HTR-8/SVneo (cell line): Measurements from ENCODE around the gene EMILIN2.
"Not testable (repeated sequence)": the region's sequence is repeated elsewhere in the genome, so short reads cannot be mapped to it uniquely, and the experiment has no call there.

Experiments
- DNase-seq: peaks from one replicate; pipeline ENCODE4 v3.0.0; 2011; ENCODE audit warnings: low spot score, mixed read lengths; ENCODE audit not compliant: insufficient read length
- FAIRE-seq: peaks from 2 replicates; lab custom pipeline; 2011; peaks lifted over from hg19 to GRCh38; lab: Jason Lieb, UNC

EMILIN2 gene

DNA sequence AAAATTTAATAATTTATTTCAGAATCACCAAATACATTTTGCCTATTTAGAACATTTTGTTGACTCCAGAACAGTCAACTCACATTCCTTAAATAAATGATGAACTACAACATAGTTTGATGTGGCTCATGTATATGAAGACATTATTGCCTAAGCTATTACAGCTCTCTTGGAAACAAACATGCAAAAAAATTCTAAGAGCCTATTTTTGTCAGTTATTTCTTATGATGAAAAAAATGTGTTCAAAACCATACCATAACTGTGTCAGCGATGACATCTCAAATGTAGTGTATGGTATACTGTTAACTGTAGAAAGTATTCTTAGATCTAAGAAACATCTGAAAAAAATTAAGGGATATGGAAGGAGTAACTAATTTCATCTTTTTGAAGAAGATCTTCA lies 6.3 kb upstream of the EMILIN2 start:
- no peak for FAIRE-seq

GRCh38 chr18:2843146-2843545 lies 3.7 kb upstream of the EMILIN2 start:
- DNase-seq, result no peak
- no peak for FAIRE-seq

More for the DNA sequence above, 6.3 kb upstream of the EMILIN2 start:
- no peak for DNase-seq

DNA sequence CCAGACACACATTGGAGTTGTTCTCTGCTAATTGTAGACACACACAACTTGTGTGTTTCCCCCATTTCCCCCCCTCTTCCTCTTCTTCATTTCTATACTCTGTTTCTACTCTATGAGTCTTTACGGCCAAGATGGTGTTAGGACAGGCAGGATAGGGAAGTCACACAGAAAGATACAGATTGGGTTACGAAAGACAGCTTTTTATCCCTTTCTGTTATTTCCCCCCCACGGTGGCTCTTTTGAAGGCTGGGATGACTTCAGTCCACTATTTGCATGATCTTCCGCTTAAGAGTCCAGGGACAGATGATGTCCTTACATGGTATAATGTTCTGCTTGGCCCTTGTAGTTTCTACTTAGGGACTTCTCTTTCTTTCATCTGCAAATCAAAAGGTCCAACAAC lies 1.6 kb upstream of the EMILIN2 start:
- FAIRE-seq, result no peak
- DNase-seq, result no peak

DNA sequence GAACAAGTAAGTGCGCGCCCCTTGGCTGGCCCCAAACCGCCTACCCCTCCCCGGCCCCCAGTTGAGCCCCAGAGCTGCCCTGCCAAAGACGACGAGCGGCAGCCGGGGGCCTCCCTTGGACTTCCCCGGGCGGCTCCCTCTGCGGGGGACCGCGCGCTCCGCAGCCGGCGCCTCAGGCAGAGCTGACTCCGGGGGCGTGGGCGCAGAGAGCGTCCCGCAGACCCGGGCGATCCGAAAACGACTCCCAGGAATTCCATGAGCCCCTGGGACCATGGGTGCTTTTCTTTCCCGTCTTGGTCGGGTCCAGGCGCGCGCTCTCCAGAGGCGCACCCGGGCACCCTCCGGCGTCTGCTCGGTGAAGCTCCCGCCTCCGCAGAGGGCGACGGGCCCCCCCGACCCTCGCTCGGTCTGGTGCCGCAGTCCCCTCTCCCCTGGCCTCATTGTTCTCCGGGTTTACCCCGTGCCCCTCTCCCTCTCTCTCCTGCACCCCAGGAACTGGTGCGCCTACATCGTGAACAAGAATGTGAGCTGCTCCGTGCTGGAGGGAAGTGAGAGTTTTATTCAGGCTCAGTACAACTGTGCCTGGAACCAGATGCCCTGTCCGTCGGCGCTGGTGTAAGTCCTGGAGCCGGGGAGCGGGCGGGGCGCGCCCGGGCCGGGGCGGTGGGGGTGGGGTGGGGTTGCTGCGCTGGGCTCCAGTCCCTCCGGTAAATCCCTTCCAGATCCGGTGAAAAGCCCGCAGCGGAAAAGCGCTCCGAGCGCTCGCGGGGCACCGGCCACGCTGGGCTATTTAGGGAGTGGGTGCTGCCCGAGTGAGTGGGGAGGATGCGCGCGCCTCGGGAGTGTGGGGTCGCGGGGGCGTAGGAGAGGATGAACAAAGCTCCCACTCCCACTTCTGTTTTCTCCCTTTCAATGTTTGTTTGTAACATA lies 776 bp downstream of the EMILIN2 start:
- FAIRE-seq (no peak), DNase-seq (peak; percentile 32)

DNA sequence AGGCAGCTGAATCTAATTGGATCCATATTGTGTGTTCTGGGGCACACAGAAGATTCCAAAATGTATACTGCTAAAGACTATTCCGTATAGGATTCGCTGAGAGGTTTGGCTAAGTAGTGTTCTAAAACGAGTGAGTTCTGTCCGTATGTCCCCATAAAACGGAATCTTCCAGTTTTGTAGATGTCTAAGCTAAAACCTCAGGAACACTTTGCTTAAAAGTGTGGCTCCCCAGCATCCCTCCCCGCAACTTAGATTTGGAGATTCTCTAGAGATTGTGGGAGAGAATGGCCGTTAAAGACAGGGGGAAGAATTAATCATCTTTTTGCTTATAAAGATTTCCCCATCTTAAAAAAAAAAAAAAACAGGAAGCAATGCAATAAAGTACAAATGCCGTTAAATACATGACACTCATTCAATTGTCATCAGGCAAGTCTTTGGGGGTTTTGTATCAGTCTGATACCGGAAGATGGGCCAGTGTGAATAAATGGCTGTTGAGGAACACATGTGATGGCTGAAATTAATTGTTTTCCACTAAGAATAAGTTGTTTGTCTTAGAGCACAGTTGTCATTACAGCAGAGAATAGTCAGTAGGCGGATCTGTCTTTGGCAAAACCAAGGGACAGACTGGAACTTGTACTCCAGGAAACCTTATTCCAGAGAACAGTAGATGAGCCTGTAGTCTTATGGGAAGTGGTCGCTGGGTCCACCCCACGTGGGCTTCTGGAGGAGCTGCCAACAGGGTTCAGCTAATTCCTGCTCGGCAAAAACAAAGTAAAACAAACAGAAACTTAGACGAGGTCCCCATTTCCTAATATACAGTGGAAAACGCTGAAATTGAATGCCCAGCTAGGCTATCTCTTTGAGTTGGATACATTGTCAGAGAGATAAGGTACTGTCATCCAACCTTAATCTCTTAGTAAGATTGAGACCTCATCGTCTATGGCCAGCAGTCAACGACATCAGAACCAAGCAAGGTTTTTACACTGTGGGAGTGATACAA lies 1.7 kb downstream of the EMILIN2 start:
- DNase-seq (no peak), FAIRE-seq (no peak)

DNA sequence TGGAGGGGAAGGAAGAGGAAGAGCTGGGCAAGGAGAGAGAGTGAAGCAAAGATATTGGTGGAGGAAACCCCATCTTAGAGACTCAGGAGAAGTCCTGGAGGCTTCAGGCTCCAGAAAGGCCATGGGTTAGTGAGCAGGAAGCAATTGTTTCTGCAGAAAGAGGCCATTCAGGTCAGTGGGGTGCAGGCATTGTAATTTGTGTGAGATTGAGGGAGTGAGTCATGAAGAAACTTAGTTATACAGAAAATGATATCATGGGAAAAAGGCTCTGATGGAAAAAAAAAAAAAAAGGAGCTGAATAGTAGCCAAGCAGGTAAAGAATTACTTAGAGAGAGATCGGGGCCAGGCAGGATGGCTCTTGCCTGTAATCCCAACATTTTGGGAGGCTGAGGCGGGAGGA lies 4.0 kb downstream of the EMILIN2 start:
- no peak for DNase-seq
- no peak for FAIRE-seq

DNA sequence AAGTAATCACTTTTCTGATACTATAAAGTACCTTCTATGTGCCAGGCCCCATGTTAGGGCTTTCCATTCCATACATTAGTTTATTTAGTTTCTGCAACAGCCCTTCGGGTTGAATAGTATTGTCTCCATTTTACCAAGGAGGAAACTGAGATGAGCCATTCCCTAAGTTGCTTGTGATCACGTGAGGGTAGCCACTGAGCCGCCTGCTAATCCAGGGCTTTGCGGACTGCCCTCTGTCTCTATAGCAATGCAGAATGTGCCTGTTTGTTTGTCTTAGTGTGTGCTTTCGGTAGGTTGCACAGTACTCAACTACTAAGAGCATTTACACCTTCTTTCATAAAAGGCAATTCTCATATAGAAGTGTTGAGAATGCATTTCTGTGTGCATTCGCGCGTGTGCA lies 5.0 kb downstream of the EMILIN2 start:
- DNase-seq, result no peak
- no peak for FAIRE-seq

DNA sequence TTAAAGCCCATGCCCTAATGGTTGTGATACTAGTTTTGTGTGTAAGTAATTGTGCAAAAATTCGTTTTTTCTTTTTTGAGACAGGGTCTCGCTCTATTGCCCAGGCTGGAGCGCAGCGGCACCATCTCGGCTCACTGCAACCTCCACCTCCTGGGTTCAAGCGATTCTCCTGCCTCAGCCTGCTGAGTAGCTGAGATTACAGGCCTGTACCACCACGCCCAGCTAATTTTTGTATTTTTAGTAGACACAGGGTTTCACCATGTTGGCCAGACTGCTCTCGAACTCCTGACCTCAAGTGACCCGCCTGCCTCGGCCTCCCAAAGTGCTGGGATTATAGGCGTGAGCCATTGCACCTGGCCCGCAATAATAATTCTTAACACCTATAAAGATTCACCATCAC lies 5.7 kb downstream of the EMILIN2 start:
- not testable (repeated sequence) for FAIRE-seq, DNase-seq

GRCh38 chr18:2853173-2853925 lies 6.5 kb downstream of the EMILIN2 start:
- FAIRE-seq, result no peak
- no peak for DNase-seq

DNA sequence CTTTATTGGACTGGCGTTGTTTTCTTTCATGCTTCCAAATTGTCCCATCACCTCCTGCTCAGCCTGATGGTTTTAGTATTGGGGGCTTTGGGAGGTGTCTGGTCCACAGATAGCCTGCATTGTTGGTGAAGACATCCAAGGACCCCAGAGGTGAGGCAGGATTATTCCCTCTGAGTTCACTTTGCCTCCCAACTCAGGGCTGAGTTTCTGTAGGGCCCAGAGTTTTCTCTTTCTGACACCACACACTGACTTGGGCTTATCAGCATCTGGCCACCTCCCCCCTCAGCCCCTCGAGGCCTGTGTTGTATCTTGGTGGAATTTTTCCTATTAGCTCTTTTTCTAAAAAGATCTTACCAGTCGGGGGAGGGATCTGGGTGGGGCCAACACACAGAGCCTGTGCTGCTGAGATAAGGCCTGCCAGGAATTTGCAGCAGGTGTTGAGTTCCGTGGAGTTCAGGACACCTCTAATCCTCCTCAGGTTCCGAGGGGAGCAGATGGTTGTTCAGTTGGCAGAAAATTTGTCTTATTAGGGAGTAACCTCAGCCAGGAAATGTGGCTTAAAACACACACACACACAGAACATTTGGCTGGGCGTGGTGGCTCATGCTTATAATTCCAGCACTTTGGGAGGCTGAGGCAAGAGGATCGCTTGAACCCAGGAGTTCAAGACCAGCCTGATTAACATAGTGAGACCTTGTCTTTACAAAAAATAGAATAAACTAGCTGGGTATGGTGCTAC lies 7.3 kb downstream of the EMILIN2 start:
- FAIRE-seq (no peak), DNase-seq (no peak)

- FAIRE-seq, result no peak
- no peak for DNase-seq
These were observed 8.1 kb downstream of the EMILIN2 start for GRCh38 chr18:2854875-2855274.

DNA sequence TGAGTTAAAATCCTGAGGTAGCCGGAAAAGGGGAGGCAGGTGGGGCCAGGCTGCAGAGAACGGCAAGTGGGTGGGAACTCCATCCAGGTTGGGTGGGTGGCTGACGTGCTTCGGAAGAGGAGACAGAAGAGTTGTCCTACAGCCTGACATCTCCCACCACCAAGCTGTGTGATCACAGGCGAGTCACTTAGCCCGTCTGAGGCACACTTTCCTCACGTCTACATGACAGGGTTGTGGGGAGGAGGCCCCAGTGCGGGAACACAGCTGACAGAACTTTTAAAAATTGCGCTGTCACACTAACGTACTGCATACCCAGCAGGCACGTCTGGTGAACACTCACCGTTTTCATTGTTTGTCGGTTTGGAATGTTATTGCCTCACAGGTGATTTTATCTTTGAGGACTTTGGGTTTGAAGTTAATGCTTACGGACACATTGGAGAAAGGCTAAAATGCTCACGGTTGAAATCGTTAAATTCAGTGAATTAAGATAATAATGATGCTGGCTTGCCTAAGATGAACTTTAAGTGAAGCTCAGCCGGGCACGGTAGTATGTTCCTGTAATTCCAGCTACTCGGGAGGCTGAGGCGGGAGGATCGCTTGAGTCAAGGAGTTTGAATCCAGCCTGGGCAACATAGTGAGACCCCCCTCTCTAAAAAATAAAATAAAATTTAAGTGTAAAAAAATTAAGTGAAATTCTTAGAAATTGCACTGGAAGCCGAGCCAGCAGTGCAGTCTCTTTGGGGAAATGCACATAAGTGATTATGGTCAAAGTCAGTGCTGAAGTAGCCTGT lies 8.9 kb downstream of the EMILIN2 start:
- no peak for FAIRE-seq

GRCh38 chr18:2856547-2857170 lies 9.9 kb downstream of the EMILIN2 start:
- FAIRE-seq (no peak), DNase-seq (no peak)

More for the DNA sequence above, 8.9 kb downstream of the EMILIN2 start:
- DNase-seq, result no peak

DNA sequence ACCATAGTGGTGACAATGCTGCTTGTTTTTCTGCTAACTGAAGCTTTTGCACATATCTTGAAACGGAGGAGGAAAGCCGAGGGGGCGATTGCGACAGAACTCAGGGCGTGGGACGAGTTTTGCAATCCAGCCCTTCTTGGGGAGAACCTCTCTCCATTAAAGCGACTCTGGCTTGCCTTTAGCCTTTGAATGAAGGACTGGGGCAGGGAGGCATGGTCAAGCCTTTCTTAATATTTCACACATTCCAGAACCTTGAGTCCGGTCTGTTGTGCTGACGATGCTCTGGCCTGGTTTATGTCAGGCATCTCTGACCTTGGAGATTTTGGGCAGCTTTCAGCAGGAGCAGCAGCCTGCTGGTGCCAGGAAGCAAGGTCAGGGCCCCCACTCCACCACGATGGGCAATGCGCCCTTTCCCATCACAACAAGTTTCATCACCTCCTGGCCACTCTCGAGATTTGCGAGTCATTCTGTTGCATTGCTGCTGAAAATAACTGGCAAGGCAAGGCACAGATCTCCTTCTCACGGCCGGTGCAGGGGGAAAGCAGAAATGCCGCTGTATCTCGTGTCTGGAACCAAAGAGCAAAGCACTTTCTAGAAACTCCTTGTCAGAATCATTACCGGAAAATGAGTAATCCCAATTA lies 10.8 kb downstream of the EMILIN2 start:
- no peak for DNase-seq
- no peak for FAIRE-seq

- FAIRE-seq, DNase-seq: not testable (repeated sequence)
These were observed 13.6 kb downstream of the EMILIN2 start for GRCh38 chr18:2860397-2860796.

DNA sequence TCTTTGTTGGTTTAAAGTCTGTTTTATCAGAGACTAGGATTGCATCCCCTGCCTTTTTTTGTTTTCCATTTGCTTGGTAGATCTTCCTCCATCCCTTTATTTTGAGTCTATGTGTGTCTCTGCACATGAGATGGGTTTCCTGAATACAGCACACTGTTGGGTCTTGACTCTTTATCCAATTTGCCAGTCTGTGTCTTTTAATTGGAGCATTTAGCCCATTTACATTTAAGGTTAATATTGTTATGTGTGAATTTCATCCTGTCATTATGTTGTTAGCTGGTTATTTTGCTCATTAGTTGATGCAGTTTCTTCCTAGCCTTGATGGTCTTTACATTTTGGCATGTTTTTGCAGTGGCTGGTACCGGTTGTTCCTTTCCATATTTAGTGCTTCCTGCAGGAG lies 17.2 kb downstream of the EMILIN2 start:
- not testable (repeated sequence) for FAIRE-seq

DNA sequence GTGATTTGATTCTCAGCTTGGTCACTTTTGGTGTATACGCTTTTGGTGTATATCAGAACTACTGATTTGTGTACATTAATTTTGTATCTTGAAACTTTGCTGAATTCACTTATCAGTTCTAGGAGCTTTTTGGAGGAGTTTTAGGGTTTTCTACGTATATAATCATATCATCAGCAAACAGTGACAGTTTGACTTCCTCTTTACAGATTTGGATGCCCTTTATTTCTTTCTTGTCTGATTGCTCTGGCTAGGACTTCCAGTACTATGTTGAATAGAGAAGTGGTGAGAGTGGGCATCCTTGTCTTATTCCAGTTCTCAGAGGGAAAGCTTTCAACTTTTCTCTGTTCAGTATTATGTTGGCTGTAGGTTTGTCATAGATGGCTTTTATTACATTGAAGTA lies 19.7 kb downstream of the EMILIN2 start:
- FAIRE-seq, DNase-seq: not testable (repeated sequence)

More for the DNA sequence above, 17.2 kb downstream of the EMILIN2 start:
- not testable (repeated sequence) for DNase-seq

DNA sequence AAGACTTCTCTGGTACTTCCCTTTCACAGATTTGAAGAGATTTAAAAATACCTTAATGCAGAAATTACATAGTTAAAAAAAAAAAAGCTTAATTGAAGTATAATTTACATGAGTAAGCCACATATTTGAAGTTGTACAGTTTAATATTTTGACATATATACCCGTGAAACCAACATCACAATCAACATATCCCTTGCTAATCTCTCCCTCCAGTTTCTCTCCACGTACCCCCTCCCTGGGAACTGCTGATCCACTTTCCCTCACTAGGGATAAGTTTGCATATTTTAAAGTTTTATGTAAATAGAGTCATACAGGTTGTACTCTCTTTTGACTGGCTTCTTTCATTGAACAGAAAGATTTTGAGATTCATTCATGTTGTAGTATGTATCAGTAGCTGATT lies 22.4 kb downstream of the EMILIN2 start:
- no peak for DNase-seq

More for the DNA sequence above, 22.4 kb downstream of the EMILIN2 start:
- no peak for FAIRE-seq
